Measurements from ENCODE around the gene MOCS1. TPM values are rescaled to one million over a fixed set of nuclear protein-coding genes. Genes with fewer than 3 reads are reported as not detected.

MOCS1 gene
- polyA plus RNA-seq, 1 of the 3 experiments (the other 2 are of a cell fraction), result 4.2 TPM

GRCh38 chr6:39922821-39923220 lies 11.4 kb downstream of the MOCS1 start (continued):
- TF ChIP-seq TAF1 (IDR thresholded peaks at IDR 0.05; ENCODE audit: borderline replicate concordance, low read depth, low read length) (no peak), RAD21 (IDR thresholded peaks at IDR 0.05; ENCODE audit: low read length) (no peak), ELF1 (IDR thresholded peaks at IDR 0.05) (no peak), USF2 (IDR thresholded peaks at IDR 0.05; ENCODE audit: borderline replicate concordance, low read depth, low read length) (no peak)

- TF ChIP-seq TEAD4 (IDR thresholded peaks at IDR 0.05; ENCODE audit: borderline replicate concordance, insufficient read depth), result no peak
- no peak for TF ChIP-seq ELF1 (IDR thresholded peaks at IDR 0.05)
- no peak for TF ChIP-seq USF1 (IDR thresholded peaks at IDR 0.05; ENCODE audit: borderline replicate concordance, low read depth)
- TF ChIP-seq RXRA (IDR thresholded peaks at IDR 0.05; ENCODE audit: borderline replicate concordance, low read depth), result no peak
- TF ChIP-seq SIN3A (IDR thresholded peaks at IDR 0.05; ENCODE audit: borderline replicate concordance, low read depth, low read length), result no peak
- TF ChIP-seq FOXM1 (IDR thresholded peaks at IDR 0.05; ENCODE audit: low read depth), result no peak
- no peak for TF ChIP-seq RAD21 (IDR thresholded peaks at IDR 0.05; ENCODE audit: low read length)
- no peak for TF ChIP-seq SMC3 (IDR thresholded peaks at IDR 0.05; ENCODE audit: low read depth, low read length)
- TF ChIP-seq MAX (IDR thresholded peaks at IDR 0.05; ENCODE audit: low read depth), result no peak
- no peak for TF ChIP-seq GATA2 (CRISPR knock-in tag; IDR thresholded peaks at IDR 0.05)
- no peak for TF ChIP-seq TCF12 (IDR thresholded peaks at IDR 0.05)
- H3K9me3 ChIP-seq, result no peaks in the 10 kb centered on the region
- no peaks in the 10 kb centered on the region for H3K27me3 ChIP-seq (ENCODE audit: insufficient read depth)
- peaks cover 0 to 17% of the 10 kb centered on the region in 2 experiments; a peak in 1 of 4 replicates for H3K4me1 ChIP-seq (ENCODE audit: control insufficient read depth in 1 of 2, insufficient read depth in 2 of 2, low read depth in 1 of 2, low read length in 1 of 2)
- no peak overlapping the region for H3K27ac ChIP-seq (ENCODE audit: low read depth in 2 of 2, low read length in 1 of 2)
- CTCF ChIA-PET, result no interaction called here
- no peaks in the 10 kb centered on the region for H3F3A ChIP-seq (replicated peaks; ENCODE audit: insufficient read depth)
- WGBS (ENCODE audit: low lambda C conversion rate), result 87% methylated on average over 3 of the region's 3 CpGs
- H3K9me2 ChIP-seq, result no peaks in the 10 kb centered on the region
- no peaks in the 10 kb centered on the region for H3K36me3 ChIP-seq (replicated peaks in 1 of 2; ENCODE audit: control insufficient read depth in 1 of 2, insufficient read depth in 2 of 2, low read length in 1 of 2)
- no peak overlapping the region for H3K9ac ChIP-seq
- no peaks in the 10 kb centered on the region for H4K20me1 ChIP-seq (ENCODE audit: insufficient read depth)
- no peak overlapping the region for H2AFZ ChIP-seq (ENCODE audit: low read depth)
- no peak overlapping the region for H3K4me3 ChIP-seq (ENCODE audit: low read depth in 2 of 2, low read length in 1 of 2)
- H3K79me2 ChIP-seq (ENCODE audit: insufficient read depth), result no peaks in the 10 kb centered on the region
- POLR2A ChIA-PET, result no interaction called here
- no peak for DNase-seq
- H3K4me2 ChIP-seq, result no peak overlapping the region
Observed at GRCh38 chr6:39920157-39920556, 14.1 kb downstream of the MOCS1 start.

- Histone ChIP-seq H3K9me2 (no peaks in the 10 kb centered on the region), H3K9ac (no peak overlapping the region), H3K4me1 (ENCODE audit: control insufficient read depth in 1 of 2, insufficient read depth in 2 of 2, low read depth in 1 of 2, low read length in 1 of 2) (peaks cover 0 to 14% of the 10 kb centered on the region in 2 experiments; a peak in 1 of 4 replicates), H4K20me1 (ENCODE audit: insufficient read depth) (no peaks in the 10 kb centered on the region), H3K27ac (ENCODE audit: low read depth in 2 of 2, low read length in 1 of 2) (no peak overlapping the region), H3K9me3 (no peaks in the 10 kb centered on the region), H3K4me2 (no peak overlapping the region), H3K27me3 (ENCODE audit: insufficient read depth) (no peaks in the 10 kb centered on the region), H3K4me3 (ENCODE audit: low read depth in 2 of 2, low read length in 1 of 2) (no peak overlapping the region), H3K79me2 (ENCODE audit: insufficient read depth) (no peaks in the 10 kb centered on the region), H3K36me3 (replicated peaks in 1 of 2; ENCODE audit: control insufficient read depth in 1 of 2, insufficient read depth in 2 of 2, low read length in 1 of 2) (no peaks in the 10 kb centered on the region), H3F3A (replicated peaks; ENCODE audit: insufficient read depth) (no peaks in the 10 kb centered on the region), H2AFZ (ENCODE audit: low read depth) (no peak overlapping the region)
- ChIA-PET CTCF (interaction anchor here (1.3 kb wide), 1 partner anchor 541 kb away, joined by 3 read pairs; no protein-coding TSS in a partner anchor), POLR2A (no interaction called here)
- no peak for DNase-seq
- 78% methylated on average over 5 of the region's 5 CpGs for WGBS (ENCODE audit: low lambda C conversion rate)
- TF ChIP-seq YY1 (IDR thresholded peaks at IDR 0.05; ENCODE audit: low read depth) (no peak), GABPA (IDR thresholded peaks at IDR 0.05; ENCODE audit: low read depth) (no peak), POLR2AphosphoS5 (IDR thresholded peaks at IDR 0.05; ENCODE audit: low read depth, low read length) (no peak), IRF3 (IDR thresholded peaks at IDR 0.05; ENCODE audit: low read depth, low read length) (no peak), USF1 (IDR thresholded peaks at IDR 0.05; ENCODE audit: borderline replicate concordance, low read depth) (no peak), NFIC (IDR thresholded peaks at IDR 0.05; ENCODE audit: borderline replicate concordance) (no peak), MAX (IDR thresholded peaks at IDR 0.05; ENCODE audit: low read depth) (no peak), TAF1 (IDR thresholded peaks at IDR 0.05; ENCODE audit: borderline replicate concordance, low read depth, low read length) (no peak), CHD2 (IDR thresholded peaks at IDR 0.05; ENCODE audit: low read length, partially characterized antibody) (no peak), RFX5 (IDR thresholded peaks at IDR 0.05; ENCODE audit: low read length) (no peak), SIN3A (IDR thresholded peaks at IDR 0.05; ENCODE audit: borderline replicate concordance, low read depth, low read length) (no peak), GATA2 (CRISPR knock-in tag; IDR thresholded peaks at IDR 0.05) (no peak), RXRA (IDR thresholded peaks at IDR 0.05; ENCODE audit: borderline replicate concordance, low read depth) (no peak)
Observed at GRCh38 chr6:39918831-39919230, 15.4 kb downstream of the MOCS1 start.

Measured in SK-N-SH (cell line).